HL-60/S4 (cell line): ENCODE data around the gene UNC93B1.

Source experiments
- in situ Hi-C: fragments of 300-500 bp; cut with MboI; formaldehyde crosslinking; loops from 2 replicates; pipeline ENCODE4 v1.14.3; 2022; ENCODE audit warnings: low sequenced_read_pairs

The UNC93B1 gene

GRCh38 chr11:68040101-68040956 lies 36.4 kb upstream of the UNC93B1 start:
- in situ Hi-C loops = no loop called here

- in situ Hi-C loops = no loop called here
Measured at GRCh38 chr11:68039526-68040086, 35.7 kb upstream of the UNC93B1 start.

GRCh38 chr11:68038718-68039525 lies 35.0 kb upstream of the UNC93B1 start, which contains the start of gene TCIRG1:
Gene TCIRG1 (plus strand): TSS chr11:68039025. CDS start chr11:68041272, 2,247 bp downstream.
- in situ Hi-C loops = no loop called here

- in situ Hi-C loops = no loop called here
Measured at GRCh38 chr11:68038226-68038717, 34.4 kb upstream of the UNC93B1 start.

DNA sequence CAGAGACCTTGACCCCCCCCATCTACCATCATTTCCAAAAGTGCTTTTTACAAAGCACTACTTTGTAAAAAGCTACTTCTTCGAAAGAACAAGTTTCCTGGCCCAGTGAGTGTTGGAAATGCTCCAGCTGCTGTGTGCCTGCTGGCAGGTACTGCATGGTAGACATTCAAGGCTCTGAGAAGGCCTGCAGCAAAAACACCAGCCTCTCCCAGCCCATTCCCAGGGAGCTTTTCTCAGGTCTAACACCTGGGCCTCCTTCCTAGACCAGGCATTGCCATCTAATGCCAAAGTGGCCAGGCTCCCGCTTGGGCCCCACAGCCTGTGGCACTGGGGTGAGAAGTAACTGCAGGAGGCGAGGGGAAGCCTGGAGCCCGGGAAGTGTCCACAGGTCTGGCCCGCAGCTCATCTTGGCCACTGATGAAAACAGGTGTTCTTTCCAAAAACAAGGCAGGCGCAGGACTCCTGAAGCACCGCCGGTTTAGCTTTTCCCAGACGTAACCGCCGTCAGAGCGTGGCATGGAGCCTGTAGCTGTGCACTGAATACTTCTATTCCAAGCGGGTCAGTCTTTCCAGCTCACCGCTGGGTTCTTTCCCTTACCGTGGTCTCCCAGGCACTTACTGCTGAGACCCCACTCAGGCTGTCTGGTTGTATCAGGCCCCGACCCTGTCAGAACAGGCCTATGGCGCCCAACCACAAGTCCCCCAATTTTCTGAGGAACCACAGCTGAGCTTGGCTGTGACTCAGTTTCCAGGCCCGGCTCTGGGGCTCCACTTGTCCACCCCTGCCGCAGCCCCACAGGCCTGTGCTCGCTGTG lies 33.7 kb upstream of the UNC93B1 start:
- in situ Hi-C loops = no loop called here

- in situ Hi-C loops = no loop called here
Measured at GRCh38 chr11:68036717-68037239, 32.9 kb upstream of the UNC93B1 start.

DNA sequence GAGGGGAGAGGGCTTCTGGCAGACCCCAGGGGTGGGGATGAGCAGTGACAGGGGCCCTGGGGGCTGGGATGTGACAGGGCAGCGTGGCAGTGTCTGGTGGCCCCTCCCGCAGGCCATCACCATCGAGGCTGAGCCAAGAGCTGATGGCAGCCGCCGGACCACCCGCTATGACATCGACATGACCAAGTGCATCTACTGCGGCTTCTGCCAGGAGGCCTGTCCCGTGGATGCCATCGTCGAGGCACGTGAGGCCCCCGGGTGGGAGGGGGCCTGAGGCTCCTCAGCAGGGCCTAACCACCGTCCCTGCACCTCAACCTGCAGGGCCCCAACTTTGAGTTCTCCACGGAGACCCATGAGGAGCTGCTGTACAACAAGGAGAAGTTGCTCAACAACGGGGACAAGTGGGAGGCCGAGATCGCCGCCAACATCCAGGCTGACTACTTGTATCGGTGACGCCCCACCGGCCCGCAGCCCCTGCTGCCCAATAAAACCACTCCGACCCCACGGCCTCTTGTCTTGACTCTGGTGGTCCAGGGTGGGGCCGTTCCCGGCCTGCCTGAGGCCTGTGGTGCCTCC lies 32.3 kb upstream of the UNC93B1 start:
- in situ Hi-C loops = no loop called here

GRCh38 chr11:68035266-68035876 lies 31.5 kb upstream of the UNC93B1 start:
- in situ Hi-C loops = no loop called here

- in situ Hi-C loops = no loop called here
Measured at GRCh38 chr11:68033708-68034045, 29.8 kb upstream of the UNC93B1 start.

DNA sequence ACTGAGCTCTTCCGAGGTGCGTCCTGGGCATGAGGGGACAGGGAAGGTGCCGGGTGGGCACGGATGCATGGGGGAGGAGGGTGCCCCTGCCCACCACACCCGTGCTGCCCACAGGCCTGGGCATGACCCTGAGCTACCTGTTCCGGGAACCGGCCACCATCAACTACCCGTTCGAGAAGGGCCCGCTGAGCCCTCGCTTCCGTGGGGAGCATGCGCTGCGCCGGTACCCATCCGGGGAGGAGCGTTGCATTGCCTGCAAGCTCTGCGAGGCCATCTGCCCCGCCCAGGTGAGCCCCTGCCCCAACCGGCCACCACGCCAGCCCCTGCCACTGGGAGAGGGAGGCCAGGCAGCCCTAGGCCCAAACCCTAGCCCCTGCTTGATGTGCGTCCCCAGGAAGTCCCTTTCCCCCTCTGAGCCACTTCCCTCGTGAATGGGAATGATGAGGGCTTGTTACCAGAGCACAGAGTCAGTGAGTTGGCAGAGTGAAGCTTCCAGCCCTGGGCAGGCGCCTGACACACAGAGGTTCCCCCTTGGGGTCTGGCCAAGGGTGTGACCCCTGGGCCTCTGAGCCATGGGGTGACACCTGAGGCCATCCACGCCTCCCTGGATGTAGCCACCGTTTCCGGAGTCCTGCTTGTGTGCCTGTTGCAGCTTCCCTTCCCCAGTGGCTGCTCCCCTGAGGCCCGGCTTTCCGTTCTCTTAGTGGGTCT lies 29.3 kb upstream of the UNC93B1 start:
- in situ Hi-C loops = no loop called here

DNA sequence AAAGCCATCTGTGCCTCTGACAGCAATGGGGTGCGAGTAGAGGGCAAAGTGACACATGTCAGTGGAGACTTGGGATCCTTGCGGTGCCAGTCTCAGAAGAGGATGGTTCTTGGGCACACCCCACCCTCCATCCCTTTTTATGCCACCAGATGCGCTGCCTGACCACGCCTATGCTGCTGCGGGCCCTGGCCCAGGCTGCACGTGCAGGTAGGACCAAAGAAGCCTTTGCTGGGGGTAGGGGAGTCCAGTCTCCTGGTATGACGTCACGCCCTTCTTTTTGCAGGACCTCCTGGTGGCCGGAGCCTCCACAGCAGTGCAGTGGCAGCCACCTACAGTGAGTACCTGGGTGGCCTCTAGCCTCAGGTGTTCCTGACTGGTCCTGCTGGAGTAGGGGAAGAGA lies 28.1 kb upstream of the UNC93B1 start:
- in situ Hi-C loops = no loop called here

DNA sequence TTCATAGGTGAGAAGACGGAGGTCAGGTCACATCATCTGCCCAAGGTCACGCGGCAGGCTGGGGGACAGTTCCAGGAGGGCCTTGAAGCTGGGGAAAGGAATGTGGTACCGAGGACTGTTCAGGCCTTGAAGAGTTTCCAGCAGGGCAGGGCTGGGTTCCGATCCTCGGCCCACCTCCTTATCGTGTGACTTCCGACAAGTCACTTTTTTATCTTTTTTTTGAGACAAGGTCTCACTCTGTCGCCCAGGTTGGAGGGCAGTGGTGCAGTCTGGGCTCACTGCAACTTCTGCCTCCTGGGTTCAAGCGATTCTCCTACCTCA lies 27.2 kb upstream of the UNC93B1 start:
- in situ Hi-C loops = no loop called here

DNA sequence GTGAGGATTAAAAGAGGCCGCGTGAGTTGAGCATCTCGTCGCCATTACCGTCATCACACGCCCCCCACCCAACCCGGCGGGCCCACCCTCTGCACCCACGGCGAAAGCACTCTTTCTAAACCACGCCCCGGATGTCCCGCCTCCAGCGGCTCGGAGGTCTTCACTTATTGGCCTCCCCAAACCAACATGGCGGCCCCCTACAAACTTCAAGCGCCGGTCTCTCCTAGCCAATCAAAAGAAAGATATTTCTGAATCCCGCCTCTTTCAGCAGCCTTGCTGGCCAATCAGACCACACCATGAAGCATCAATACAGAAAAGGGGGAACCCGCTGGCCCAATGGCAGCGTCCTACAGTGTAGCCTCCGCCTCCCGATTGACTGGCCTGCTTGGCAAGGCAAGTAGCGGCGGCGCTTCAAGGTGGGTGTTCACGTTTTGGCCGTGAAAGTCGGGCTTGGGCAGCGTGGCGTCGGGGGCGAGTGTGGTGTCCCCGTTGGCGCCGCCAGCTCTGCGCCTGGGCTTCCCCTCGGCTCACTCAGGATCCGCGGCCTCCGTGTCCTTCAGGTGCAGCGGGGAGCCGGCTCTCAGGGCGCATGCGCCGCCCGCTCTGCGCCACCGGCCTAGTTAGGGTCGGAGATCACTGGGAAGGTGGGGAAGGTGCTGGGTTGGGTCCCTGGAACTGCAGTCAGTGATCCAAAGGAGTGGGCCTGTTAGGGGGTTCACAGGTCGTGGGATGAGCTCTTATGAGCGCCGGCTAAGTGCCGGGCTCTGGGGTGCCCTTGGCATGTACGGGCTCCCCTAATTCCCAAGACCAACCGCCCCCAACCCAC lies 26.6 kb upstream of the UNC93B1 start, which contains the start of gene NDUFS8:
TSS of gene NDUFS8 (plus strand) at position 364 of the 826 bp plus-strand sequence. CDS start 1,471 bp downstream, outside the sequence.
- in situ Hi-C loops = no loop called here

DNA sequence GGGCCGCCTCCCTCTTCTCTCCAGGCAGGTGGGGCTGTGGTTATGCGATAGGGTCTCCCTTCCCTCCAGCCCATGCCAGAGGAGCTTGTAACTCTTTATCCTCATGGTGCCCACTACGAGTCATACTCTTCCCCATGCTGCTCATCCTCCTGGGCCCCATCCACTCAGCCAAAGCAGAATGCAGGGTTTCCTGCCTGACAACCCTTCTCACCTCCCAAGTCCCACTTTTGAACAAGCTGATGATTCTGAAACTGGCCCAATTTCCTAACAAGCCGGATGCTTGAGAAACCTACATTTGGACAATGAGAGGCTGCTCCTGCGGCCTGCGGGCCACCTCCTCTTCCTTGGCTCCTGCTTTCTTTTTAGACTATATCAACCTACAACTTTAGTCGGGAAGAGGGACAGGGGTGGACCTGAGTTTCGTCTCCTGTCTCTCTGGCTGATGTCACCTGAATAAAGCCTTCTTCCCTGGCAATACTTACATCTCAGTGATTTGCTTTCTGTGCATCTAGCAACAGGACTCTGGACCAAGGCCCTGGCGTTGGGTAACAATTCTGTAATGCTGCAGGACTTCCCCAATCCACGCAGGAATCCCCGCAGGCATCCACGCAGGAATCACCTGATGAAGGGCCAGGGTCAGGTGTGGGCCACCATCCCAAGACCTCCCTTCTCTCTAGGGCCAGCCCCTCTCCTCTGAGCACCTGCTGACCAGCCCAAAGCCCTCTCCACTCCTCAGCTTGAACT lies 25.1 kb upstream of the UNC93B1 start:
- in situ Hi-C loops = no loop called here

DNA sequence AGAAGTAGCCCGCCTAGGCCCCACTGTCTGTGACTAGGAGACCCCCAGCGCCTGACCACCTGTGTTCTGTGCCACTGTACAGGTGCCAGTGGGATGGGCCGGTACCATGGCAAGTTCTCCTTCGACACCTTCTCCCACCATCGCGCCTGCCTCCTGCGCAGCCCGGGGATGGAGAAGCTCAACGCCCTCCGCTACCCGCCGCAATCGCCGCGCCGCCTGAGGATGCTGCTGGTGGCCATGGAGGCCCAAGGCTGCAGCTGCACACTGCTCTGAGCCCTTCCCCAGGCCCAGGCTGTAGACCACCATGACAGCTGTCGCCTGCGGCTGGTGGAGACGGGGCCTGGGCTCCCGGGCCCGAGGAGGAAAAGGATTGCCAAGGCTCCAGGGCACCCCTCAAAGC lies 23.8 kb upstream of the UNC93B1 start:
- in situ Hi-C loops = no loop called here

DNA sequence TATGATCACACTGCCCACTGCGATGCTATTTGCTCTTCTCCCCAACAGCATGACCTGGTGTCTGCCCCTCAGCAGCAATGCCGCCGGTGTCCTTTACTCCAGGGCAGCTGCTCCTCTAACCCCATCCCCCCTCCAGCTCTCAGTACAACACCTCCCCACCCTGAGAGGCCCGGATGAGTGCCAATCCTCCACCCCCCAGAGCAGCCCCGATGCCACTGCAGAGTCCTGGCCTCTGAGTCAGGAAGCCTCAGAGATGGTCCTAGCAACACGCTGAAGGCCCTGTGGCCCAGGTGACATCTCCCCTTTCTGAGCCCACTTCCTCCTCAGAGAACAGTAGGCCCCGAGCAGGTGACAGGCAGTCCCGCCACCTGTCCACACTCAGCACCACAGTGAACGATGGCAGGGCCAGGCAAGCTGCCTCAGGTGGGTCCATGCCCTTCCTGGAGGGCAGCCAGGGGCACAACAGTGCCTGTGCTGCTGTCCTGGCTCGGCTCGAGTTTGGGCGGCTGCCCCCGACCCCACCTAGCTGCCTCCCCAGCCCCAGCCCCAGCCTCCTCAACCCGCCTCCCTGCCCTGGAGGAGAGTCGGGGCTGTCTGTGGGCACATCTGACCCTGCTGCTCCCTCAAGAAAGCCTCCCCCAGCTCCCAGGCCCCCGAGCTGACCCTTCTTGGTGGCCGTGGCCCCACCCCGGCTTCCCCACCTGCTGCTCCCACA lies 22.7 kb upstream of the UNC93B1 start:
- in situ Hi-C loops = no loop called here

DNA sequence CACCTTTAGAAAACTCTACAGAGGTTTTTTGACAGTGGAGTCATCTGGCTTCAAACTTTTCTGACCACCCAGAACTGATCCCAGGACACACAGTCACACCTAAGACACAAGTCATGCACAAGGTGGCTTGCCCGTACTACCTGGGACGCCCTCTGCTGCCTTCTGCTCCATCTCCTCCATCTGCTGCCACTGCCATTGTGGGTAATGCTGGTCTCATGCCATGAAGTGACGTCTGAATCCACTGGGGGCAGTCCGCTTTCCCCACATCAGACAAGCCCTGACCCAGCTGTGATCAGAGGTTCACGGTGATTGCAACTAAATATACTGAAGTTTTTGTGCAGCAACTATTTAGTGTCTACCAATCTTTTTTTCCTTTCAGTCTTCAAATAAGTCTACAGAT lies 21.1 kb upstream of the UNC93B1 start:
- in situ Hi-C loops = no loop called here
